ENCODE data around the gene GNG7.

- no peak for TF ChIP-seq POLR2A (IDR thresholded peaks at IDR 0.05)
- TF ChIP-seq, protein P1, sequence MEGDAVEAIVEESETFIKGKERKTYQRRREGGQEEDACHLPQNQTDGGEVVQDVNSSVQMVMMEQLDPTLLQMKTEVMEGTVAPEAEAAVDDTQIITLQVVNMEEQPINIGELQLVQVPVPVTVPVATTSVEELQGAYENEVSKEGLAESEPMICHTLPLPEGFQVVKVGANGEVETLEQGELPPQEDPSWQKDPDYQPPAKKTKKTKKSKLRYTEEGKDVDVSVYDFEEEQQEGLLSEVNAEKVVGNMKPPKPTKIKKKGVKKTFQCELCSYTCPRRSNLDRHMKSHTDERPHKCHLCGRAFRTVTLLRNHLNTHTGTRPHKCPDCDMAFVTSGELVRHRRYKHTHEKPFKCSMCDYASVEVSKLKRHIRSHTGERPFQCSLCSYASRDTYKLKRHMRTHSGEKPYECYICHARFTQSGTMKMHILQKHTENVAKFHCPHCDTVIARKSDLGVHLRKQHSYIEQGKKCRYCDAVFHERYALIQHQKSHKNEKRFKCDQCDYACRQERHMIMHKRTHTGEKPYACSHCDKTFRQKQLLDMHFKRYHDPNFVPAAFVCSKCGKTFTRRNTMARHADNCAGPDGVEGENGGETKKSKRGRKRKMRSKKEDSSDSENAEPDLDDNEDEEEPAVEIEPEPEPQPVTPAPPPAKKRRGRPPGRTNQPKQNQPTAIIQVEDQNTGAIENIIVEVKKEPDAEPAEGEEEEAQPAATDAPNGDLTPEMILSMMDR (IDR thresholded peaks at IDR 0.05): no peak
Measured at GRCh38 chr19:2721570-2722540, 19.4 kb upstream of the GNG7 start.

Measured in right lobe of liver (tissue), 4 donors.